GM21825 (cell line): ENCODE results near the gene YBX3.
A peak's percentile ranks its signal among the peaks of the same experiment; 100 is the strongest.

Experiments used
- ATAC-seq: cut with Tn5 transposase; IDR thresholded peaks from one replicate; pipeline ENCODE4 v1.9.1; 2021; ENCODE audit warnings: mild to moderate bottlenecking, moderate library complexity; ENCODE audit not compliant: unreplicated experiment

The YBX3 gene

DNA sequence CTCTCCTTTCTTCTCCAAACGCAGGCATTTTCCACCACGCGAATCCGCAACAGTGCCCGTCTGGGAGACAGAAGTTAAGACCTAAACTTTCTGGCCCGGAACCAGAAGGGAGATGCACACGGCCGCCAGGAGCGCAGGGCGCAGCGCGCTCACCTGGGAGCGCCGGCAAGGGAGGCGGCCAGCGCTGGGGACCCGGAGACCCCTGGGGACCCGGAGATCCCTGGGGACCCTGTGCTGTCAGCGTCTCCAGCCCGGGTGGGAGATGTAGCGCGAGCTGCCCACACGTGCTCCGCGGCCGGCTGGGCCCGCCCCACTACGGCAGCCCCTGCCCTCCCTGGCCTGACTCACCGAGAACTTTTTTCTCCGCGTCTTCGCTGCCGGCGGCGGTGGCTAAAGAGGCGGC is 620 bp downstream of the YBX3 start:
- ATAC-seq = peak; percentile 43

DNA sequence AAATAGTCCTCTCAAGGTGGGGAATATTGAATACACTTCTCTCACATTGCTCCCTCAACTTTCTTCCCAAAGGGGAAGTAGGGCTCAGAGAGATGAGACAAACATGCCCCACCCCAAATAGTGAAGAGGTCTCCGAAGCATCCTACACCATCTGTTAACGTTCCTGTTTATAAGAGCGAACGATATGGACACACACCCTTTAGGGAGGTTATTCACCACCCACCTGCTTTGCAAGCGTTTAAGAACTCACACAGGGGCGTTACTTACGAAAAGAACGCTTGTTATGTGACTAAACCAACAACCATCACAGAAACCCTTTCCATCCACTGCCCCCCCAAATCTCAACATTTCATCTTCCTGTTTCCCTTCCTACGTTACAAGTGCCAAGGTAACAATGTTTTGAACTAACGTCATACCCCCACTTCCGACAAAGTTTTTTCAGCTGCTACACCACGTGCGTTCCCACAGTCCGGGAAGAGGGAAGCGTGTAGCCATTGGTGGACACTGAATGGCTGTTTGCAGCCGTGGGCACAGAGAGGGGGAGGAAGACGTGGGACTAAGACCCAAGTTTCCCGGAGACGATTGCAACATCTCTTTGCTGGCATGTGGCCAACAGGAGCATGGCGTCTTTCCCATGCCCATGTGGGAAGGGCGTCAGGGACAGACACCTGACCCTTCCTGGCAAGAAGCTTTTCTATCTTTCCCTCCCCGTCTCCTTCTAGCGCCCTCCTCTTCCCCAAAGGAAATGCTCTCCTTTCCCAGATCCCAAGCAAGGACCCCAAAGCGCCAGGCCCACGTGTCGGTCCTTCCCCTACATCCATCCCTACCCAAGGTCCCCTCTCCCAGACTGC is 1.2 kb downstream of the YBX3 start:
- ATAC-seq = peak; percentile 38

DNA sequence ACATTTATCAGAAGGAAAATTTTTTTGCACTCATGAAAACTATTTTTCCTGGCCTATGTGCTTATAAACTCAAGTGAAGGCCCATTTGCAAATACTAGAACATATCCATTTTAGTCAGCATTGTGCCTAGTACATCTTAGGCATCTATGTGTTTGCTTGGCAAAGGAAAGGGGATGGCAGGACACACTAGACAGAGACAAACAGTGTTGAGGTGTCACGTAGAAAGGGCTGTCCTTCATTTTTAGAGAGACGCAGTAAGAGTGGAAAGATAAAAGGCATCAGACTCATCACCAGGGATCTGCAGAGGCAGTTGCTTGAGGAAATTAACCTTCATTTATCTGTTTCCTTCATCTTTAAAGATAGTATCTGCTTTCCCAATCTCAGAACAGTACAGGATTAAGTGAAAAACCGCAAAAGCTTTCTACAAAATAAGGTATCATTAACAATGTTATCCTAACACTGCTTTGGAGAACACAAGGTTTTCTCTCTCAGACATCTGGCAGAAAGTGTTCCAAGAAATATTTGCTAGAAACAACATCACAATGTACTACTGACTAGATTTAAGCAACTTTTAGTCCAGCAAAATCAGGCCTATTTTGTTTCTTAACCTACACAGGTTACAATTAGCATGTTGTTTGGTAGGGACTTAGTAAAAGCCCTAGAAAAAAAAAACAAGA is 2.0 kb downstream of the YBX3 start:
- no peak for ATAC-seq

DNA sequence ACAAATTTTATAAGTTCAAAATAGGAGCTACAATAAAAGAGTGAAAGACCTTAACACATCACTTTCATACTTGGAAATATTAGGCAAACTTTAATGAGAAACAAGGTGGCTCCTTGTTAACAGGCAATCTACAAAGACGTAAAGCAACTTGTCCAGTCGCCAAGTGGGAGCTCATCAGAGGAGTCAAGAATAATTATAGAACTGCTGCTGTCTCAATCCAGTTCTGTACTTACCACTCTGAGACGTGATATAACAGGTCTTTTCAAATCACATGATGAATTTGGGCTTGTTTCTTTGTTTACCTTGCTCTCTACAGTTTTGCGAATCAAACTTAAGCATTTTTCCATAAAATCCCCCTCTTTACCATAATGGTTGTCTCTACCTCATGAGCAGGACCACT is 3.6 kb downstream of the YBX3 start:
- ATAC-seq = no peak

DNA sequence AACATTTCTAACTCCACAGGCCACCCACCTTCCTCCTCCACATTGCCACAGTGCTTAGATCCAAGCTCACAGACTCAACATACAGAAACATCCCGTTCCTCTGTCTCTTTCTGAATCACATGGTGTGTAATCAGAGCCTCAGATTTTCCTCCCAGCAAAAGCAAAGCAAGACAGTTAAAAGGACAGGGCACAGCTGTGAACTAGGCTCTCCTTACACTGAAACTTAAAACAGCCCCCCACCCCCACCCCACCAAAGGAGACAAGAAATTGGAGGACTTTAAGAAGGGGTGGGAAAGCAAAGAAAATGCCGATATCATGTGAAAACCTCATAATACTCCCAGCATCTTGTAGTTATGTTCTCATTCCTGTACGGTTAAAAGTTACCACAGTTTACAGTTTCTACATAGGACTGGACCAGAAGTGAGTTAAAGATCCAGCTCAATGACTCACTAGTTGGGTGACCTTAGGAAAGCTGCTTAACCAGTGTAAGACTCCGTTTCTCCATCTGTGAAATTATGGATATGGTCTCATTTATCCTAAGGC is 4.8 kb downstream of the YBX3 start:
- no peak for ATAC-seq

DNA sequence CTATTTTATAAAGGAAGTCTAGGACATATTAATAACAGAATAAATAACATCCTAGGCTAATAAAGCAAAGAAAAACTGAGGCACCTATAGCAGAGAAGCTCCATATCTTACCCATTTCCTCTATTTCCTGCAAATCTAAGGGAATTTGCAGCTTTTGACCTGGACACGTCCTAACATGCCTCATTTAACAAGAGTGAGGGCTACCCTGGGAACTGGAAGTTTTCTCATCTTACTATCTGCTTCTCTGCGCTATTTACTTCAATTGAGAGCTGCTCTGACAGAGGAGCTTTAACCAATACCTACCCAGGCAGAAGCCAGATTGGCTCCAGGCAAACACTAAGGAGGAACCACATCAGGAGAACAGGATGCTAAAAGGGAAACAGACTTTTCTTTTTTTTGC is 5.7 kb downstream of the YBX3 start:
- no peak for ATAC-seq

DNA sequence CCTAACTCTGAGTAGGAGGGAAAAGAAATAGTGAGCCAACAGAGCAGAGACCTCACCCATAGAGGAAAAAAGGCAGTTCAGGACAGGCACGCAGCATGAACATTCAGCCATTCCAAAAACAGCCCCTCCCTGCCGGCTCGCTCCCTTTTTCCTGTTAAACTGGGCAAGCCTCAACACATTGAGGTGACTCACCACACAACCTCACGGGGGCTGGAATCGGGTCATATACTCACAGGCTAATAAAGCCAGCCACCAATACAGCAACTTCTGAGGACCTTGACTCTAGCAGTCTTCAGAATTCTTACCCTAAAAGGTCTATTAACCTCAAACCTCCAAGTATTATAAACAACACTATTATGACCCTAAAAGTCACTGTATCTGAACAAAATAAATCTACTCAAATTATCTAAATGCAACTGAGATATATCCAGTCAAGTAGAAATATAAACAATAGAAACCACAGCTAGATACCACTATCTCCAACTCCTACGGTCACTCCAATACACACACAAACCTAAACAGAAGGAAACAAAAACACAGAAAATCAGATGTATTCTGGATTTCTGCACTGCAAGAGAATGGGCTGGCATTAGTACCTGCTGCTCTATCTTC is 6.3 kb downstream of the YBX3 start:
- ATAC-seq = no peak

DNA sequence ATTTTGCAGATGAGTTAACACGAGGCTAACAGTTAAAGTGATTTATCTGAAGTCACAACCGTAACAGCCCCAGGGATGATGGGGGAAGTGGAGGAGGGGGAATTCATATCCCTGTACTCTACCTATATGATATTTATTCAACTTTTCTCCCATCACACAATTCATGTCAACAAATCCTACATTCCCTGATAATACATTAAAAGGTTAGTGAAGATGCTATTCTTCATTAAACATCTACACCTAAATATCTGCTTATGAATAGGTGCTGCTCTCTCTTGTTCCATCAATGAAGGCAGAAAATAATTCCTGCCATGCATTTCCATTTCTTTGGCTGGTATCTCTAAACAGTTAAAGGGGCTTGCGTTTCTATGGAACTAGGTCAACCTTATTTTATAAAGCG is 6.8 kb downstream of the YBX3 start:
- no peak for ATAC-seq

DNA sequence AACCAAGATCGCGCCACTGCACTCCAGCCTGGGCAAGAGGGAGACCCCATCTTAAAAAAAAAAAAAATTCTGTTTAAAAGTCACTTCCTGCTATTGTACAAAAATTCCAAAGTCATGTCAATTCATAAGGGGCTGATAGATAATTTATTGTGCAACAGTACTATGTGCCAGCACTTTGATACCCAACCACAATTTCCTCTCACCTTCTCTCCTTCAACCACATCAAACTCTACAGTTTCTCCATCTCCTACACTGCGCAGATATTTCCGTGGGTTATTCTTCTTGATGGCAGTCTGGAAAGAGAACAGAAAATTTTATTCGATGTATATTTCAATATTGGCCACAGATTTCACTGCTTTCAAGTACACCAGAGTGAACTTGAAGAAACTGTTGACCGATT is 7.6 kb downstream of the YBX3 start:
- no peak for ATAC-seq

DNA sequence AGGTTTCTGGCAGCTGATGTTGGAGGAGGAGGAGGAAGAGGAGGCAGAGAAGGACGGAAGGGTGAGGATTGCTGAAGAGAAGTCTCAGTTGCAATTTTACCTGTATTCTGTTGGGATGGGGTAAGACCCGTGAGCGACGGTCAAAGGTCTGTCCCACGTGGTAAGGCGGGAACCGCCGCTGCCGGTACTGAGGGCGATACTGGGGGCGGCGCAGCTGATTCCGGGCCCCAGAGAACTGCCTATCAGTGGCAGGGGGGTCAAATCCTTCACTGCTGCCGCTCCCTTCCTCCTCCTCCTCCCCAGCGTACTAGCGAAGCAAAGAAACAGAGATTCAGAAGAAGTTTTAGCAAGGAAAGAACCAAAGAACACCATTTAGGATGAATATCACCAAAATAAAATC is 13.3 kb downstream of the YBX3 start:
- no peak for ATAC-seq

DNA sequence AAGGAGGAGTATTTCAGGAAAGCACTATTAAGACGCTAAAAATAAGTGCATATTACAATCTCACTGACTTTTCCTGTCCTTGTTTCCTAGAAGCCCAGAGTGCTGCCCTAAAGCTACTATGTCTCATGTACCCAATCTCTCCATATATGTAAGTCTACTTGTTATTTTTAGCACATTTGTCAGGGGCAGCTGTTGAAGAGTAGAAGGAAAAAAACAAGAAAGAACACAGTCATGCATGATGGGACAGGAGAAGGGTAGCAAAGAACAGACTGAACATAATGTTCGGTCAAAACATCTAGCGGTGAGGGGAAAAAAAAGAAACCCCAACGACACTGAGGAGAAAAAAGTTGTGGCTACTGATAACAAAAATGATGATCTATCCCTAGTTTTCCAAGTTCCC is 14.3 kb downstream of the YBX3 start:
- no peak for ATAC-seq

DNA sequence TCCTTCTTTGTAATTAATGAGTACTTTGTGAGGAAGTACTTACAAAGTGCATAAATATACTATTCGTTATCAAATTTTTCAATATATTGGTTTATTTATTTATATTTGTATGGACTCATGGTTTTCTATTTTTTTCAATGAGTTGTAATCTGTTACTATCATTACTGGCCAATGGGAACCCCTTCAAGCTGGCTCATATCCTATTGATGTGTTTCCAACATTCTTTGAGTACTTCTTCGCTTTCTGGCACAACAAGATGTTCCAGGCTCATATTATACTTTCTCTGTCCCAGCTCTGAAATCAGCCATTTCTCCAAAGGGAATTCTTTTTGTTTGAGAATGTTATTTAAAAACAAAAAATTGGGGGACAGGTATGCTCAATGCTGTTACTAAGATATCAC is 17.5 kb downstream of the YBX3 start:
- no peak for ATAC-seq

DNA sequence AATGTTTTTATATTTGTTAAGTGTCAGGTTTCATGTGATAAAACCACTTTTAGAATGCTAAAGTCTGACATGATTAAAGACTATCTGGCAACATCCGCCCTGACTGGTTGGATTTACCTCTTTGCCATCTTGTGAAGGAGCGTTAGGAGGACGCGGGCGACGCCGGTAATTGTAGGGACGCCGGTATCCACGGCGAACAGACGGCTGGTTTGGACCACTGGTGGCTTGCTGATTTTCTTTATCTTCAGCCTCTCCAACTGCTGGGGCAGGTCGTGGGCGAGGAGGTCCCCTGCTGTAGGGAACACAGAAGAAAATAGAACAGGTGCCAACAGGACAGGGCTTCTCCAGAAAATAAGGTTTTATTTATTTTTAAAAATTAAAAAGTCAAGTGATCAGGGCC is 21.3 kb downstream of the YBX3 start:
- ATAC-seq = no peak

DNA sequence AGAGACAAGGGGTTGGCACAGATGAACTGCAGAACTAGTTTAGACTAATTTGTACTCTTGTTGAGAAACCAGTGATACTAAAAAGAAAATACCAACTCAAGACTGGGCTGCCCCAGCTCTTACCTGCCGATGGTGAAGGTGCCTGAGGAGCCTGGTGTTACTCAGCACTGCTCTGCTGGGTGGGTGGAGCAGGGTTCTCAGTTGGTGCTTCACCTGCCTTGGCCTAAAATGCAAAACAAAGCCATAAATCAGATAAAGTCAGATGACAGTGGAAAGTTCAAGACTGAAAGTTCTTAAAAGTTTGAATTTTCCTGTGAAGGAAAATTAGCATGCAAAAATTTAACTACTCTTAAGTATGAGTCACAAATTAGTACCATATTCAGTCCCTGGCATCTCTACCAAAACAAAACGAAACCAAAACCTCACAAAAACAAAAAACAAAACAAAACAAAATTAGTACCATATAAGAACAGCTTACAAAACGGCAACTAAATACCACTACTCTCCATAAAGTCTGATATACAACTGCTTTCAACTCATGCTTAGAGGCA is 21.9 kb downstream of the YBX3 start:
- peak; percentile 62 for ATAC-seq

DNA sequence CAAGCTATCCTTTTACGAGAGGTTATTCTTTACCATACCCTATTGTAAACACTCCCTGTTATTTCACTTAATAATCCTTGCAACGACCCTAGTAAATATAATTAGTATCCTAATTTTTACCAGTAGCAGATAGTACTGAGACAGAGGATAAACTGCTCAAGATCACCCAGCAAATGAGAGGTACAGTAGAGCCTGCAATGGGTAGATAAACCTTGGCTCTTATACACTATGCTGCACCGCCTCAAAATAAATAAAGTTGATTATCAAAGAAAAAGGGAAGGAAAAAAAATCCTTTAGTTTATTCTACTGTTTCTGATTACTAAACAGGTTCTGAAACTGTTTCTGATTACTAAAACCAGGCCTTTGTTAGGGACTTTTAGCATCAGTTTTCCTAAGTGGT is 22.5 kb downstream of the YBX3 start:
- ATAC-seq = no peak

DNA sequence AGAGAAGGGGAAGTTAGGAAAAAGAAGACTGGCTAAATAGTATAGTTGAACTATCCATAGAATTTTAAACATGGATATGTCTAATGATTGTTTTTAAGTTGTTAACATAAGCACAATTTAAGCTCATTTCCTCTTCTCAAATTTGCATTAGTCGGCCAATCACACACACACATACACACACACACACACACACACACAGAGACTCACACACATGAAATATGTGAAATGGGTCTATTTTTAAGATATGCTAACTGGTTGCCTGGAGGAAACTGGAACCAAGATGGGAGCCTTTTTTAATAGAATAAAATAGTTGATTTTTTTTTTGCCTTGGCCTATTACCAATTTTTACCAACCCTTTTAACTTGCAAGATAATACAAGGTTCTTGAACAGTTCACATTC is 25.3 kb downstream of the YBX3 start:
- ATAC-seq = no peak

DNA sequence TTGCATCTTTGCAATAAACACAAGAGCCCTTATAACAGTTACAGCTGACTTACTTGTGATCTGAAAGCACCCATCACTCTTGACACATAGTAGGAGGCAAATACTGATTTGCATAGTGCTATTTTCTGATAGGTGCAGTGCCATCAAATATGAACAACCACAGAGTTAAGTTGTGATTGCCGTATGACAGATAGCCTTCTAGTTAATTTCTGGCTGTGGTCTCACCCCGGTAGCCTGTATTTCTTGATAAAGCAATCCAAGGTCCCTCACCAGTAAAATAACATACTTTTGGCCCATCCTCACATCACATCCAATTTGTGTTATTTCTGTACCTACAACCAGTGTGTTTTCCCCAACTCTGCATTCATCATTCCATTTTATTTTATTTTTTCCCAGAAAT is 26.0 kb downstream of the YBX3 start:
- no peak for ATAC-seq

DNA sequence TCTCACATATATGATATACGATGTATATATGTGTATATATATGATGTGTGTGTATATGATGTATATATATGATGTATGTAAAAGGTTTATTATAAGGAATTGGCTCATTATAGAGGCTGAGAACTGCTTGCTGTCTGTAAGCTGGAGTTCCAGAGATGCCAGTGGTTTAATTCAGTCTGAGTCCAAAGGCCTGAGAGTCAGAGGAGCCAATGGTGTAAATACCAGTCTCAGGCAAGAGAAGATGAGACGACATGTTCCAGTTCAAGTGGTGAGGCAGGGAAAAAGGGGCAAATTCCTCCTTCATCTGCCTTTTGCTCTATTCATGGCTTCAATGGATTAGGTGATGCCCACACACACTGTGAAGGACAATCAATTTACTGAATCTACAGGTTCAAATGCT is 32.2 kb downstream of the YBX3 start:
- ATAC-seq = no peak

DNA sequence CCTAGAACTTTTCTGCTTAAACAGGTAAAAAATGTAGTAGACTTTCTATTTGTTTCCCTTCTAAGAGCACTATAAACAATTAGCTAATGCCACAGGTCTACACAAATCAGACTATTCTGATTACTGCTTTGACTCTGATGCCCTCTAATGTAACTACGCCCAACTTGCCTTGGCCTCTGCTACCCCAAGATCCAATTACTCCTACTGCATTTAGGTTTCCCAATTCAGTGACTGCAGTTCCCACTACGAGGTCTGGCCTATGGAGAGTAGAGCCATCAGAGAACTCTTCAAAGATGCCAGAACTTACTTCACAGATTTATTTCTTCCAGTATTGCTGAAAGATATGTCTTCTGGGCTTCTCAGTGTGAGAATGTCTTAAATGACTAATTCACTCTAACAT is 34.0 kb downstream of the YBX3 start:
- ATAC-seq = no peak

DNA sequence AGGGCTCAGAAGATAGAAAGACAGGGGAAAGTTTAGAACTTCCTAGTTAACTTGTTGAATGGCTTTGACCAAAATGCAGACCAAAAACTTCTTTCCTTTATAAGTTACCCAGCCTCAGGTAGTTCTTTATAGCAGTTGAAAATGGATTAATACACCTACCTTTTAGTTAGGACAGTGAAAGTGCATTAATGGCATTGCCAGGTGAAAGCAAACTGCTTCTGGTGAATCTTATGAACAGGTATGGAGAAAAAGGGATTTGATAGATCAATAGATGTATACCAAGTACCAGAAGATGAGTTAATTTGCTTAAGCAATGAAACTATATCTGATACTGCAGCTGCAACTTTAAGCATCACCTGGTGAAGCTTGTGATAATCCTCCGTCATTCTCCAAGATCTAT is 35.1 kb downstream of the YBX3 start:
- no peak for ATAC-seq

DNA sequence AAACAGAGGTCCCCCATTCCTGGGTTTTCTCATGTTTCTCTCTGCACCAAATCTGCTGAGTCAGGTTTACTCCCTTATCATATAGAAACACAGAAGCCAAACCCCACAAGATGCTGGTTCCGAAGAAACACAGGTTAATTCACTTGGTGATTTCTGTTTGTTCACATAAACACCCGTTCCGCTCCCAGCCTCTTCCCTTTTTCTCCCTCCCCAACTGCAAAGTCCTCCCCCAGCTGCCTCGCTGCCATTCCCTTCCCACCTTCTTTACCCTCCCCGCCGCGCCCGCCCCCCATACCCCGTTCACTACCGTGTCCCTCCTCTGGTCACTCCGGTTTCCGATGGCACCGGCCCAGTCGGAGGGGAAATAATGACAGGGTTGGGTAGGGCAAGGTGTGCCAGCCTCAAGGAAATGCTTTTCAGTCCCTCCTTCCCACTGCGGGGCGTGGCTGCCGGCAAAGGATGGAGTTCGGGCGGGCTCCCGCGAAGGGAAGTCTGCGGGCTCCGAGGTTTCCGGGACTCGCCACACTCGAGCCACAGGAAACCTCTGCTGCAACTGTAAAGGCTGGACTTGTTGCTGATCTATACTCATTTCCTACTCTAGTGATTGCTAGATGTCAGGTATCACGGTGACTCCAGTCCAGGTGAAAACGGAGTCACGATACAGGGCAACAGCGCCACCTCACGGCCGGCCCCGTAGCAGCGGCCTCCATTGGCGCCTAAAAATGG is 49.3 kb downstream of the YBX3 start, which contains the start of gene STYK1:
Gene STYK1 (minus strand): TSS at position 394 of the 726 bp plus-strand sequence. CDS start 39,434 bp downstream, outside the sequence.
- peak; percentile 55 for ATAC-seq
